Mucosa of descending colon (tissue), 3 donors: Measurements from ENCODE around the gene VILL. TPM values are rescaled to one million over a fixed set of nuclear protein-coding genes. Genes with fewer than 3 reads are reported as not detected.

ENCODE experiments used
- ATAC-seq: fragments of 200-7000 bp; cut with Tn5 transposase; one replicate; pipeline ENCODE4 v1.9.1; 2020; ENCODE audit warnings: mild to moderate bottlenecking, moderate library complexity
- DNase-seq, 3 donors: peaks; one replicate each; pipeline ENCODE4 v3.0.0-alpha.2; 2020
- H3K36me3 ChIP-seq: fragments of 200-600 bp; one replicate; pipeline ENCODE4 v1.8.0; 2021; ENCODE audit warnings: low read depth, mild to moderate bottlenecking
- H3K4me1 ChIP-seq: fragments of 200-600 bp; one replicate; pipeline ENCODE4 v1.8.0; 2021; ENCODE audit warnings: low read depth, mild to moderate bottlenecking
- H3K4me3 ChIP-seq: fragments of 200-600 bp; one replicate; pipeline ENCODE4 v1.8.0; 2021; ENCODE audit warnings: mild to moderate bottlenecking
- H3K9me3 ChIP-seq: fragments of 200-600 bp; one replicate; pipeline ENCODE4 v1.8.0; 2021; ENCODE audit warnings: mild to moderate bottlenecking
- CTCF ChIP-seq: fragments of 200-600 bp; IDR thresholded peaks from one replicate; pipeline ENCODE4 v1.8.0; 2022; ENCODE audit warnings: antibody characterized with exemption, mild to moderate bottlenecking
- intact Hi-C, 2 donors: fragments of 100-400 bp; cut with DNase I in 1 of 2; cut with micrococcal nuclease in 1 of 2; formaldehyde crosslinking; loops; one replicate each; pipeline versions ENCODE4 v1.11.0 to v1.11.1; 2022; cut with DNase I, micrococcal nuclease
- total RNA-seq, 3 donors: library from RNA; stranded (reverse); fragmentation: NEBNext Ultra II Directional in 2 of 3; extraction: Animal tissue kit (Norgen Biotek cat#: 25700) in 2 of 3; gene quantifications; one replicate each; pipeline versions ENCODE4 v1.2.1 to v1.2.4, GENCODE V29; 2021 to 2023
- donor health status: DM: no; HTN: no; CAD: no; lungs with moderate emphysema.
- donor health status: DM: no; HTN: no; CAD: no.
- donor health status: DM: no; HTN: yes; CAD: no.

Gene VILL
- total RNA-seq, 3 donors from 2014 or later, result 69.7 to 197 (median 150) TPM

GRCh38 chr3:37974121-37975083 is 16.2 kb upstream of the VILL start:
- intact Hi-C loops, result no loop called here
- no peaks in the 10 kb centered on the region for H3K4me1 ChIP-seq

GRCh38 chr3:37979541-37980461 is 10.8 kb upstream of the VILL start:
- peak; percentile 27 for ATAC-seq
- intact Hi-C loops, result no loop called here
- TF ChIP-seq CTCF, result no peak
- no peaks in the 10 kb centered on the region for H3K4me1 ChIP-seq
- no peak overlapping the region for H3K4me3 ChIP-seq
- no peaks in the 10 kb centered on the region for H3K36me3 ChIP-seq
- DNase-seq, result no peak
- no peaks in the 10 kb centered on the region for H3K9me3 ChIP-seq

More at GRCh38 chr3:37974121-37975083, 16.2 kb upstream of the VILL start:
- Histone ChIP-seq H3K9me3 (no peaks in the 10 kb centered on the region), H3K4me3 (no peak overlapping the region), H3K36me3 (no peaks in the 10 kb centered on the region)
- ATAC-seq, result peak; percentile 93
- DNase-seq, result peak; percentile 68 to 88 (median 81)
- peak; percentile 67 for TF ChIP-seq CTCF

- TF ChIP-seq CTCF, result no peak
- Histone ChIP-seq H3K36me3 (no peaks in the 10 kb centered on the region), H3K4me1 (no peaks in the 10 kb centered on the region), H3K4me3 (no peak overlapping the region), H3K9me3 (no peaks in the 10 kb centered on the region)
- ATAC-seq (no peak), DNase-seq (peak in 1 of 3 donors; percentile 1)
- intact Hi-C loops, result no loop called here
Observed at GRCh38 chr3:37980462-37981347, 9.9 kb upstream of the VILL start.

- intact Hi-C loops, result no loop called here
- DNase-seq, result no peak
- Histone ChIP-seq H3K9me3 (no peaks in the 10 kb centered on the region), H3K4me3 (no peak overlapping the region), H3K36me3 (no peaks in the 10 kb centered on the region), H3K4me1 (peaks cover 6% of the 10 kb centered on the region)
- no peak for ATAC-seq
- TF ChIP-seq CTCF, result no peak
Observed at GRCh38 chr3:37981348-37981664, 9.3 kb upstream of the VILL start.

GRCh38 chr3:37982331-37982730 is 8.3 kb upstream of the VILL start:
- no peak for TF ChIP-seq CTCF
- Histone ChIP-seq H3K9me3 (no peaks in the 10 kb centered on the region), H3K4me1 (peaks cover 12% of the 10 kb centered on the region), H3K36me3 (no peaks in the 10 kb centered on the region), H3K4me3 (no peak overlapping the region)
- intact Hi-C loops, result no loop called here
- no peak for DNase-seq
- ATAC-seq, result no peak
